H9 (cell line): ENCODE measurements around the gene NYAP2. TPM values are rescaled to one million over a fixed set of nuclear protein-coding genes. Genes with fewer than 3 reads are reported as not detected.

Experiments used
- DNase-seq: peaks from one replicate; pipeline ENCODE4 v3.0.0-alpha.2; 2017
- H2AFZ ChIP-seq: one replicate; pipeline ENCODE4 v1.6.1; 2013; ENCODE audit warnings: mild to moderate bottlenecking, low read length, control low read depth, moderate library complexity
- H2AK5ac ChIP-seq: 2 replicates; pipeline ENCODE4 v1.6.1; 2013; ENCODE audit warnings: low read length, control low read depth, mixed read lengths; ENCODE audit not compliant: insufficient read length
- H2BK120ac ChIP-seq: one replicate; pipeline ENCODE4 v1.6.1; 2013; ENCODE audit warnings: low read depth, mild to moderate bottlenecking, low read length, control low read depth, inconsistent platforms; ENCODE audit not compliant: poor library complexity, severe bottlenecking
- H2BK12ac ChIP-seq: 2 replicates; pipeline ENCODE4 v1.6.1; 2013; ENCODE audit warnings: low read length, control low read depth, mixed read lengths, low read depth; ENCODE audit not compliant: insufficient read length
- H2BK15ac ChIP-seq: 2 replicates; pipeline ENCODE4 v1.6.1; 2013; ENCODE audit warnings: low read depth, low read length, control low read depth
- H2BK20ac ChIP-seq: one replicate; pipeline ENCODE4 v1.6.1; 2013; ENCODE audit warnings: low read depth, mild to moderate bottlenecking, low read length, control low read depth, inconsistent platforms; ENCODE audit not compliant: poor library complexity, severe bottlenecking
- H2BK5ac ChIP-seq: 2 replicates; pipeline ENCODE4 v1.6.1; 2013; ENCODE audit warnings: low read length, control low read depth, mixed read lengths; ENCODE audit not compliant: insufficient read length
- H3K14ac ChIP-seq: 2 replicates; pipeline ENCODE4 v1.6.1; 2013; ENCODE audit warnings: low read length, control low read depth; ENCODE audit not compliant: insufficient read depth
- H3K18ac ChIP-seq: 2 replicates; pipeline ENCODE4 v1.6.1; 2013; ENCODE audit warnings: low read depth, mild to moderate bottlenecking, mixed read lengths, low read length, control low read depth; ENCODE audit not compliant: insufficient read length
- H3K23ac ChIP-seq: 2 replicates; pipeline ENCODE4 v1.6.1; 2013; ENCODE audit warnings: low read length, control low read depth, mixed read lengths, low read depth; ENCODE audit not compliant: insufficient read length
- H3K23me2 ChIP-seq: 2 replicates; pipeline ENCODE4 v1.6.1; 2013; ENCODE audit warnings: low read depth, mild to moderate bottlenecking, mixed read lengths, low read length, control low read depth; ENCODE audit not compliant: insufficient read length, poor library complexity, severe bottlenecking
- H3K27ac ChIP-seq: 2 replicates; pipeline ENCODE4 v1.5.1; 2013; ENCODE audit warnings: low read length, control low read depth, mixed read lengths, low read depth; ENCODE audit not compliant: insufficient read length
- H3K27me3 ChIP-seq: 2 replicates; pipeline ENCODE4 v1.6.1; 2013; ENCODE audit warnings: low read length, control low read depth, inconsistent platforms; ENCODE audit not compliant: insufficient read depth
- H3K4ac ChIP-seq: 2 replicates; pipeline ENCODE4 v1.6.1; 2013; ENCODE audit warnings: low read depth, mild to moderate bottlenecking, control low read depth, inconsistent platforms, low read length, moderate library complexity
- H3K4me1 ChIP-seq: 2 replicates; pipeline ENCODE4 v1.6.1; 2013; ENCODE audit warnings: low read length, control low read depth, inconsistent platforms; ENCODE audit not compliant: insufficient read depth
- H3K4me2 ChIP-seq: 2 replicates; pipeline ENCODE4 v1.6.1; 2013; ENCODE audit warnings: low read length, control low read depth, mixed read lengths; ENCODE audit not compliant: insufficient read length, insufficient read depth
- H3K56ac ChIP-seq: 2 replicates; pipeline ENCODE4 v1.6.1; 2013; ENCODE audit warnings: low read depth, mild to moderate bottlenecking, mixed read lengths, low read length, control low read depth; ENCODE audit not compliant: insufficient read length
- H3K79me1 ChIP-seq: 2 replicates; pipeline ENCODE4 v1.6.1; 2013; ENCODE audit warnings: low read depth, mild to moderate bottlenecking, moderate library complexity, low read length, control low read depth, inconsistent platforms; ENCODE audit not compliant: insufficient read depth, poor library complexity, severe bottlenecking
- H3K79me2 ChIP-seq: 2 replicates; pipeline ENCODE4 v1.6.1; 2013; ENCODE audit warnings: low read length, control low read depth, inconsistent platforms; ENCODE audit not compliant: insufficient read depth
- H3K9ac ChIP-seq: 2 replicates; pipeline ENCODE4 v1.6.1; 2013; ENCODE audit warnings: low read length, control low read depth, mixed read lengths; ENCODE audit not compliant: insufficient read length; ENCODE audit errors: extremely low read depth
- H3K9me3 ChIP-seq: one replicate; pipeline ENCODE4 v1.6.1; 2013; ENCODE audit warnings: low read depth, low read length, inconsistent platforms; ENCODE audit not compliant: control insufficient read depth
- H3T11ph ChIP-seq: one replicate; pipeline ENCODE4 v1.6.1; 2013; ENCODE audit warnings: mild to moderate bottlenecking, low read length, control low read depth, inconsistent platforms
- H4K20me1 ChIP-seq: one replicate; pipeline ENCODE4 v1.6.1; 2013; ENCODE audit not compliant: control insufficient read depth, insufficient read length, insufficient read depth
- H4K5ac ChIP-seq: 2 replicates; pipeline ENCODE4 v1.6.1; 2013; ENCODE audit warnings: low read depth, mild to moderate bottlenecking, mixed read lengths, low read length, control low read depth; ENCODE audit not compliant: insufficient read length
- H4K8ac ChIP-seq: replicated peaks from 2 replicates; pipeline ENCODE4 v1.6.1; 2013; ENCODE audit warnings: low read length, control low read depth, mixed read lengths, low read depth; ENCODE audit not compliant: insufficient read length
- H4K91ac ChIP-seq: 2 replicates; pipeline ENCODE4 v1.6.1; 2013; ENCODE audit warnings: low read depth, mild to moderate bottlenecking, moderate library complexity, mixed read lengths, low read length, control low read depth; ENCODE audit not compliant: insufficient read length
- H3K27ac Mint-ChIP-seq, 3 experiments: 2 replicates in 2 of 3; 3 replicates in 1 of 3; pipeline ENCODE4 v1.8.0; 2020 to 2021; ENCODE audit warnings: mixed read lengths in 3 of 3, mild to moderate bottlenecking in 1 of 3, moderate library complexity in 1 of 3
- H3K27me3 Mint-ChIP-seq: 2 replicates; pipeline ENCODE4 v1.8.0; 2021; ENCODE audit warnings: low read depth, mild to moderate bottlenecking, moderate library complexity, mixed read lengths
- H3K36me3 Mint-ChIP-seq, 3 experiments: 2 replicates in 2 of 3; 3 replicates in 1 of 3; pipeline ENCODE4 v1.8.0; 2020 to 2021; ENCODE audit warnings: low read depth in 3 of 3, mixed read lengths in 3 of 3; ENCODE audit not compliant: insufficient read depth in 1 of 3
- H3K4me1 Mint-ChIP-seq, 2 experiments: 2 replicates each; pipeline ENCODE4 v1.8.0; 2020; ENCODE audit warnings: mixed read lengths in 2 of 2
- H3K4me3 Mint-ChIP-seq, 2 experiments: 2 replicates in 1 of 2; 3 replicates in 1 of 2; pipeline ENCODE4 v1.8.0; 2020 to 2021; ENCODE audit warnings: mild to moderate bottlenecking in 2 of 2, mixed read lengths in 2 of 2, moderate library complexity in 1 of 2
- H3K9me3 Mint-ChIP-seq, 2 experiments: 2 replicates in 1 of 2; 3 replicates in 1 of 2; pipeline ENCODE4 v1.8.0; 2020; ENCODE audit warnings: mild to moderate bottlenecking in 2 of 2, mixed read lengths in 2 of 2, moderate library complexity in 1 of 2
- WGBS: extraction: QIAGEN DNeasy Blood & Tissue Kit; methylation state at CpG from one replicate; pipeline ENCODE4 v1.1.7; 2013; ENCODE audit warnings: missing lambda C conversion rate, low lambda C conversion rate, mixed read lengths; ENCODE audit not compliant: insufficient read length; ENCODE audit errors: extremely low coverage; 5-methylcytosine and 5-hydroxymethylcytosine counted together
- total RNA-seq: library from RNA; stranded (reverse); gene quantifications from 2 replicates; pipeline ENCODE4 v1.2.1, GENCODE V29; 2021
- TF ChIP-seq, protein P1 (sequence below): fragments of 200-600 bp; sonication (generic); conservative IDR thresholded peaks from 3 replicates; pipeline ENCODE4 v1.8.0; 2021; ENCODE audit warnings: antibody characterized with exemption, mild to moderate bottlenecking

Gene NYAP2
- total RNA-seq, 1 experiment from 2014 or later: not detected

DNA sequence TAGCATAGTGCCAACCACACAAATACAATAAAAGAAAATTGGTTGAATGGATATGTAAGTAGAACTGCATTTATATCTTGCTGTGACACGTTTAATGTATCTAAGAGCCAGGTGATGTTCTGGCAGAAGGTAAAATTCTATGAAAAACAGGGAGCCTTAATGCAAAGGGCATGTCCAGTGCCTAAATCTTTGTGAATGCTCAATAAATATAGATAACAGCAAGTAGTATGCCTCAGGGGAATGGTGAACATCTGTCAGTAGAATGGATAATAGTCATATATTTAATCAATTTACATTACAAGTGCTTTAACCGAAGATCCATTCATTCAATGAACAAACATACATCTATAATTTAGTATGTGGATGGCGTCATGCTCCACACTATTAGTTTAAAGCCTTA, 43.7 kb upstream of the NYAP2 start:
- Mint-ChIP-seq H3K4me3 (no peak overlapping the region), H3K27ac (no peak overlapping the region), H3K27me3 (no peaks in the 10 kb centered on the region)

More for the DNA sequence above, 43.7 kb upstream of the NYAP2 start:
- H2BK12ac ChIP-seq: no peak overlapping the region
- H3K4me1 ChIP-seq: no peaks in the 10 kb centered on the region
- no peaks in the 10 kb centered on the region for H3K36me3 Mint-ChIP-seq
- DNase-seq: no peak
- H4K91ac ChIP-seq: no peak overlapping the region
- H3K14ac ChIP-seq: no peak overlapping the region
- H3K79me1 ChIP-seq: no peaks in the 10 kb centered on the region
- no peak overlapping the region for H2AFZ ChIP-seq
- no peak overlapping the region for H3K4ac ChIP-seq
- no peak overlapping the region for H3K23ac ChIP-seq
- no peaks in the 10 kb centered on the region for H3K27me3 ChIP-seq
- no peak overlapping the region for H2BK15ac ChIP-seq
- H3K23me2 ChIP-seq: no peaks in the 10 kb centered on the region
- peaks cover 3 to 4% of the 10 kb centered on the region in 2 experiments; a peak in 3 of 4 replicates for H3K4me1 Mint-ChIP-seq
- no peak overlapping the region for H3K4me2 ChIP-seq
- H3T11ph ChIP-seq: no peak overlapping the region
- no peak overlapping the region for H2BK5ac ChIP-seq
- no peaks in the 10 kb centered on the region for H3K9me3 ChIP-seq
- no peak overlapping the region for H2AK5ac ChIP-seq
- no peak overlapping the region for H3K9ac ChIP-seq
- TF ChIP-seq, protein P1, sequence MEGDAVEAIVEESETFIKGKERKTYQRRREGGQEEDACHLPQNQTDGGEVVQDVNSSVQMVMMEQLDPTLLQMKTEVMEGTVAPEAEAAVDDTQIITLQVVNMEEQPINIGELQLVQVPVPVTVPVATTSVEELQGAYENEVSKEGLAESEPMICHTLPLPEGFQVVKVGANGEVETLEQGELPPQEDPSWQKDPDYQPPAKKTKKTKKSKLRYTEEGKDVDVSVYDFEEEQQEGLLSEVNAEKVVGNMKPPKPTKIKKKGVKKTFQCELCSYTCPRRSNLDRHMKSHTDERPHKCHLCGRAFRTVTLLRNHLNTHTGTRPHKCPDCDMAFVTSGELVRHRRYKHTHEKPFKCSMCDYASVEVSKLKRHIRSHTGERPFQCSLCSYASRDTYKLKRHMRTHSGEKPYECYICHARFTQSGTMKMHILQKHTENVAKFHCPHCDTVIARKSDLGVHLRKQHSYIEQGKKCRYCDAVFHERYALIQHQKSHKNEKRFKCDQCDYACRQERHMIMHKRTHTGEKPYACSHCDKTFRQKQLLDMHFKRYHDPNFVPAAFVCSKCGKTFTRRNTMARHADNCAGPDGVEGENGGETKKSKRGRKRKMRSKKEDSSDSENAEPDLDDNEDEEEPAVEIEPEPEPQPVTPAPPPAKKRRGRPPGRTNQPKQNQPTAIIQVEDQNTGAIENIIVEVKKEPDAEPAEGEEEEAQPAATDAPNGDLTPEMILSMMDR: no peak
- H4K8ac ChIP-seq: no peak overlapping the region
- no peaks in the 10 kb centered on the region for H4K20me1 ChIP-seq
- H2BK120ac ChIP-seq: no peak overlapping the region
- no peak overlapping the region for H3K18ac ChIP-seq
- no peak overlapping the region for H3K56ac ChIP-seq
- no peaks in the 10 kb centered on the region for H3K79me2 ChIP-seq
- no peaks in the 10 kb centered on the region for H3K9me3 Mint-ChIP-seq
- WGBS: no CpG with 5 or more reads among the region's 3 CpGs
- H3K27ac ChIP-seq: no peak overlapping the region
- no peak overlapping the region for H2BK20ac ChIP-seq
- no peak overlapping the region for H4K5ac ChIP-seq
